Transverse colon (tissue), 4 donors: ENCODE data around the gene RHOXF2.

Source experiments
- POLR2A ChIP-seq: fragments of 450-650 bp; IDR thresholded peaks from one replicate; pipeline ENCODE4 v1.6.1; 2016; ENCODE audit warnings: antibody characterized with exemption, mild to moderate bottlenecking, moderate library complexity
- POLR2AphosphoS5 ChIP-seq, 3 donors: sonication (generic); formaldehyde crosslinking; IDR thresholded peaks; one replicate each; pipeline ENCODE4 v1.6.1; 2016; ENCODE audit warnings: antibody characterized with exemption in 3 of 3
- TF ChIP-seq, protein P1 (sequence below), 5 experiments: fragments of 200-600 bp in 3 of 5; fragments of 450-650 bp in 2 of 5; sonication (generic) in 3 of 5; IDR thresholded peaks; 1 replicate in 2 of 5; 2 replicates in 3 of 5; pipeline ENCODE4 v1.5.1; 2016 to 2017; ENCODE audit warnings: antibody characterized with exemption in 5 of 5, inconsistent platforms in 3 of 5, mild to moderate bottlenecking in 2 of 5, moderate library complexity in 1 of 5

GRCh38 chrX:120144178-120144844, 14.1 kb upstream of the RHOXF2 start:
- TF ChIP-seq POLR2A (no peak), POLR2AphosphoS5 (IDR thresholded peaks at IDR 0.05) (no peak)
- TF ChIP-seq, protein P1, sequence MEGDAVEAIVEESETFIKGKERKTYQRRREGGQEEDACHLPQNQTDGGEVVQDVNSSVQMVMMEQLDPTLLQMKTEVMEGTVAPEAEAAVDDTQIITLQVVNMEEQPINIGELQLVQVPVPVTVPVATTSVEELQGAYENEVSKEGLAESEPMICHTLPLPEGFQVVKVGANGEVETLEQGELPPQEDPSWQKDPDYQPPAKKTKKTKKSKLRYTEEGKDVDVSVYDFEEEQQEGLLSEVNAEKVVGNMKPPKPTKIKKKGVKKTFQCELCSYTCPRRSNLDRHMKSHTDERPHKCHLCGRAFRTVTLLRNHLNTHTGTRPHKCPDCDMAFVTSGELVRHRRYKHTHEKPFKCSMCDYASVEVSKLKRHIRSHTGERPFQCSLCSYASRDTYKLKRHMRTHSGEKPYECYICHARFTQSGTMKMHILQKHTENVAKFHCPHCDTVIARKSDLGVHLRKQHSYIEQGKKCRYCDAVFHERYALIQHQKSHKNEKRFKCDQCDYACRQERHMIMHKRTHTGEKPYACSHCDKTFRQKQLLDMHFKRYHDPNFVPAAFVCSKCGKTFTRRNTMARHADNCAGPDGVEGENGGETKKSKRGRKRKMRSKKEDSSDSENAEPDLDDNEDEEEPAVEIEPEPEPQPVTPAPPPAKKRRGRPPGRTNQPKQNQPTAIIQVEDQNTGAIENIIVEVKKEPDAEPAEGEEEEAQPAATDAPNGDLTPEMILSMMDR (IDR thresholded peaks at IDR 0.05), result no peak
